ENCODE measurements around the gene SLC25A13.

SLC25A13 gene

DNA sequence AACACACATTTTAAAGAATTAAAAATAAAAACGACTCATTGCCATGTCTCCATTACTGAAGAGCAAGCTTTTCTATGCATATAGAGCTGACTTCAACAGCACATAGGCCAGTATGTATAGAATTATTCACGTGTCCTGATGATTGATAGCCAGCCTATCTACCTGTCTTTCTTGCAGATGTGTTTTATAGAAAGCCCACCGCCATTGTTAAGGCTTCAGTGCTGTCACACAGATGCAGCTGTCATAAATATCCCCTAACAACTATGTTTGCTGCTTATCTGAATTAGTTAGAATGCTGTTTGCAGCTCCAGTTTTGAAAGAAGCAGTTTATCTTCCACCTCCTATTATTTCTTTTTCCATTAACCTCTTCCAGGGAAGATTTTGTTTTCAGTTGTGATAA lies 235.9 kb downstream of the SLC25A13 start:
- FAIRE-seq: no peak

GRCh38 chr7:96084881-96085553 lies 236.9 kb downstream of the SLC25A13 start:
- FAIRE-seq: no peak

DNA sequence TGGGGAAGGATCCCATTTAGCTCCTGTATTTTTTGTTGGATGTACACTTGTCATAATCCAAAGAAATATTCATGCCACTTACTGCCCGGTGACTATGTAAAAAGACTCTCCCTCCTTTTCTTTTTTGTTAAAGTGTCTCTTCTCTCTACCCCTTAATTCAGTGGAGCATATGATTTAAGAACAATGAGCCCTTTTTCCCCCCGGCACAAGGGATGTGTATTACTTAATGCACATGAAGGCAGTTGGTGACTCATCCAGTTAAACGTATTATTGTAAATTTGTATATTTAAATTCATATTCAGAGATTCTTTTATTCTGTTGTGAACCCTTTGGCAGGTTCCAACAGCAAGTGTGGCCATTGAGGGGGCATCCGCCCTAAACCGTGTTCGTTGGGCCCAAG lies 241.9 kb downstream of the SLC25A13 start:
- no peak for FAIRE-seq

DNA sequence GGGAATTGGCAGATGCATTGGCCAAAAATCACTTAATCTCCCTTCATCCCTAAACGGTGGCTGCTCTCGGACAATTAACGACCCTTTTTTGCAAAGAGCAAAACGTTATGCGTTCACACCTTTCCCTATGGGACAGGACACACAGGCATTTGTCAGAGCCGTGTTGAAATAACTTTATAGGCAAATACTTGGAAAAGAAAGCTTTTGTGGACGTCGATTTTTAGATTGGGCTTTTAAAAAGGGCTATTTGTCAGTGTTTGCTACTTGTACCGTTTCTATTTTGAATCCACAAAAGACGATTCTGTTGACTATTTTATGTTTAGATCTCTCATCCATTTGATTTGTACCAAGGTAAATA lies 245.6 kb downstream of the SLC25A13 start:
- FAIRE-seq: no peak

DNA sequence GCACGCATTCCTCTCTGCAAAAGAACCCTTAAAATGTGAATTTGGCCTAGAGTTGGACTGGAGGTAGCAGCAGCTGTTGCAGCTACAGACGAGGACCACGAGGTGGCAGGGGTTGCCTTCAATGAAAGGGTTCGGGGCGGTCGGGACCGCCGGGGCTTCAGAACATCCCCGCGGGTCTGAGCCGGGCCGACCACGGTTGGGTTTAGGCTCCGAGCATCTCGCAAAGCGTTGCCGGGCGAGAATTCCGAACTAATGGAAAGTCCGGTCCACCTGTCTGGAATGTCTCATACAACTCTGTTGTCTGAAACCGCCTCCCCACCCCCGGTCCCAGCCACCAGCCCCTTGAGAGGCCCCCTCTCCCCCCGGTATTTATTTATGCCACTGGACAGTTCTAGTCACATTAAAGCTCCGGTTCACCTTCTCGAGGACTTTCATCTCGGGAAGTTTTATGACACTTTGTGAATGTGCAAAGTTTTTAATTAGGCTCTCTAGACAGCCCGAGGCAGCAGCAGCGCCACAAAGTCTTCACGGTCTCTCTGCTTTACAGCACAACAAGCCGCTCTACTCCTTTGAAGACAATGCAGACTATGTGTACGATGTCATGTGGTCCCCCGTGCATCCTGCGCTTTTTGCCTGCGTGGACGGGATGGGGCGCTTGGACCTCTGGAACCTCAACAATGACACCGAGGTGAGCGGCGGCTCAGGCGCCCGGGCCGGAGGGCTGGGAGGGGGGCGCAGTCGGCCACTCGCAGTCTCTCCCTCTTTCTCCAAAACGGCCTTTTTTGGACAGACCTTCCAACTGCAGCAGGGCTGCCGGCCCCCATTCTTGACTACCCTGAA lies 246.2 kb downstream of the SLC25A13 start:
- no peak for FAIRE-seq

GRCh38 chr7:96074871-96075270 lies 247.0 kb downstream of the SLC25A13 start:
- FAIRE-seq: no peak

Data from colon (tissue), 2 donors.